Stimulated activated CD8-positive, alpha-beta memory T cell treated with anti-CD3 and anti-CD28 coated beads, Interleukin-15, amount 100 ng/mL, for 48 hours (primary cell): Measurements from ENCODE around the gene CADPS2.
"Not testable (repeated sequence)": the region's sequence is repeated elsewhere in the genome, so short reads cannot be mapped to it uniquely, and the experiment has no call there.

Experiments used
- DNase-seq, 2 donors: peaks; one replicate each; pipeline ENCODE4 v3.0.0-alpha.2; 2020; ENCODE audit warnings: low read depth in 2 of 2

Gene CADPS2

GRCh38 chr7:122298618-122299017 lies 587.6 kb downstream of the CADPS2 start:
- no peak for DNase-seq

GRCh38 chr7:122298131-122298530 lies 588.1 kb downstream of the CADPS2 start:
- no peak for DNase-seq

GRCh38 chr7:122291189-122291588 lies 595.1 kb downstream of the CADPS2 start:
- no peak for DNase-seq

GRCh38 chr7:122290476-122290875 lies 595.8 kb downstream of the CADPS2 start:
- DNase-seq = no peak

GRCh38 chr7:122289426-122289825 lies 596.8 kb downstream of the CADPS2 start:
- DNase-seq = no peak

GRCh38 chr7:122284608-122285007 lies 601.7 kb downstream of the CADPS2 start:
- not testable (repeated sequence) for DNase-seq

- no peak for DNase-seq
These were observed 613.1 kb downstream of the CADPS2 start for GRCh38 chr7:122273117-122273516.

GRCh38 chr7:122269241-122269640 lies 617.0 kb downstream of the CADPS2 start:
- no peak for DNase-seq
